GM13977 (cell line): ENCODE results near the gene MTHFR.

Experiments used
- DNase-seq: peaks from one replicate; pipeline ENCODE4 v3.0.0; 2012; ENCODE audit warnings: low spot score
- in situ Hi-C: fragments of 300-500 bp; cut with MboI; formaldehyde crosslinking; loops from one replicate; pipeline ENCODE4 v1.12.0; 2022; ENCODE audit warnings: low sequenced_read_pairs, low pct_unique_long_range_greater_than_20kb, mixed read lengths, inconsistent platforms; ENCODE audit not compliant: unreplicated experiment
- TF ChIP-seq, protein P1 (sequence below): IDR thresholded peaks from 2 replicates; pipeline ENCODE4 v1.5.1; 2012; ENCODE audit warnings: mild to moderate bottlenecking, control low read depth; ENCODE audit not compliant: insufficient read depth; ENCODE audit errors: extremely low read depth, missing control alignments

Gene MTHFR

DNA sequence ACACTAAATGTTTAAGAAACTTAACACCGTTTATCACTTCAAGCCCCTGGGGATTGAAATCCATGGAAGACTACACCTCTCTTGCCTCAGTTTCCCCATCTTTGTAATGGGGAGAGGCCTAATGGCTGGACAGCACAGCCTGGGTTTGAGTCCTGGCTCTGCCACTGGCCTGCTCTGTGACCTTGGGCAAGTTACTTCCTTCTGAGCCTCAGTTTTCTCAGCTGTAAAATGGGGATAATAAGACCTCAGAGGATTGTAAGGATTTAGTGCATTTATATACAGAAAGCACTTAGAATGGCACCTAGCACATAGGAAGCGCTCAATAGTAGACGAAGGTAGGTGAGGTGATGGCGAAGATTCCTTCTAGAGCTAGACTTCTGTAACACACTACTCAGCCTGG lies 64.3 kb downstream of the MTHFR start:
- TF ChIP-seq, protein P1, sequence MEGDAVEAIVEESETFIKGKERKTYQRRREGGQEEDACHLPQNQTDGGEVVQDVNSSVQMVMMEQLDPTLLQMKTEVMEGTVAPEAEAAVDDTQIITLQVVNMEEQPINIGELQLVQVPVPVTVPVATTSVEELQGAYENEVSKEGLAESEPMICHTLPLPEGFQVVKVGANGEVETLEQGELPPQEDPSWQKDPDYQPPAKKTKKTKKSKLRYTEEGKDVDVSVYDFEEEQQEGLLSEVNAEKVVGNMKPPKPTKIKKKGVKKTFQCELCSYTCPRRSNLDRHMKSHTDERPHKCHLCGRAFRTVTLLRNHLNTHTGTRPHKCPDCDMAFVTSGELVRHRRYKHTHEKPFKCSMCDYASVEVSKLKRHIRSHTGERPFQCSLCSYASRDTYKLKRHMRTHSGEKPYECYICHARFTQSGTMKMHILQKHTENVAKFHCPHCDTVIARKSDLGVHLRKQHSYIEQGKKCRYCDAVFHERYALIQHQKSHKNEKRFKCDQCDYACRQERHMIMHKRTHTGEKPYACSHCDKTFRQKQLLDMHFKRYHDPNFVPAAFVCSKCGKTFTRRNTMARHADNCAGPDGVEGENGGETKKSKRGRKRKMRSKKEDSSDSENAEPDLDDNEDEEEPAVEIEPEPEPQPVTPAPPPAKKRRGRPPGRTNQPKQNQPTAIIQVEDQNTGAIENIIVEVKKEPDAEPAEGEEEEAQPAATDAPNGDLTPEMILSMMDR = no peak
- no peak for DNase-seq
- in situ Hi-C loops = no loop called here

DNA sequence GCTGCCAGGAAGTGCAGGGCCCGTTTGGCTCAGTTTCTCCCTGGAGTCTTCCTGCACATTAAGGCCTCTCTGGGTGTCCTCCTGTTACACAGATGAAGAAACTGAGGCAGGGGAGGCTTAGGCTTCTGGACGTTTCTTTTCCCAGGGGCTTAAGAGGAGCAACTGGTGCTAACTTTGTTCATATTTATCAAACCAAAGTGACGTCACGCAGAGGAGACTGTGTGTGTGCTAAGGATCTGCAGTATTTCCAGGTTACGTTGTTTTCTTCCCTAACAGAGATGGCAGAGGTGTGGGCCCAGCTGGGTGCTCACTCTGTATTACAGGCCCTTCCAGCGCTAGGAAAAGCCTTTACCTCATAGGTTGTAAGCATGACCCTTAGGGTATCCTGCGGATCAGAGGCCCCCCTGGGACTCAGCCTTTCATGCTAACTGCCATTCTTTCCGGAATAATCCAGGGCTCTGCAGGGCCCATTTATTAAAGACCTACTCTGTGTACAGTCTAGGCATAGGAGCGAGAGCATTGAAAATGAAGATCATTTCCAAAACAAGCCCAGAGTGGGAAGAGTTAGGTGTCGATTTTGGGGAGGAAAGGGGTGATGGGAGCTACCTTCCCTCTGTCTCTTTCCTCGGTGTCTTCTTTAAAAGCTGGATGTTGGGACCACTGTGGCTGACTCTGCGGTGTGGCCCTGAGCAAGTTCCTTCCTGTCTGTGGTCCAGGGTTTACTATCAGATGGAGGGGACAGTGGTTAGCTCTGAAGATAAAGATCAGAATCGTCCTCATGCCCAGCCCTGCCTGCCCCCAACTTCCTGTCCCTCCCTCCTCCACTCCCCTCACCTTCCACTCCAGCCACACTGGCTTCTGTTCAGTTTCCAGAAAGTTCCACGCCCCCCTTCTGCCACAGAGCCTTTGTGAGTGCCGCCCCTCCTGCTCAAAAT lies 65.2 kb downstream of the MTHFR start:
- no peak for DNase-seq
- in situ Hi-C loops = no loop called here
- TF ChIP-seq, protein P1 = no peak

DNA sequence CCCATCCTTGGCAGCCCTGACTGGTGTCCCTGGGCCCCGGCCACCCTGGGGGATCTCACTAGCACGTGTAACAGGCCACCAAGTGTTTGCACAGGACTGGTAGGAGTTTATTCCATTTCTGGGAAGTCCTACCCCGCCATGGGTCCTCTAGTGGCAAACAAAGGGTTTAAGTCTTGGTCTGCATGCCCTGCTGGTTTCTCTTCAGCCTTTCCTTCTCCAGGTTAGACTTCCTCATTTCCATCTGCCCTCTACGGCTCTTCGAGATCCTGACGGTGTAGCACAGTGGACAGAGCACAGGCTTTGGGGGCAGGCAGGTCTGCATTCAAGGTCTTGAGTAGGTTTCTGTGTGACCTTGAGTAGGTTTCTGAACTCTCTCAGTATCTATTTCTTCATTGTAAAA lies 67.0 kb downstream of the MTHFR start:
- TF ChIP-seq, protein P1 = no peak
- in situ Hi-C loops = no loop called here
- DNase-seq = no peak

DNA sequence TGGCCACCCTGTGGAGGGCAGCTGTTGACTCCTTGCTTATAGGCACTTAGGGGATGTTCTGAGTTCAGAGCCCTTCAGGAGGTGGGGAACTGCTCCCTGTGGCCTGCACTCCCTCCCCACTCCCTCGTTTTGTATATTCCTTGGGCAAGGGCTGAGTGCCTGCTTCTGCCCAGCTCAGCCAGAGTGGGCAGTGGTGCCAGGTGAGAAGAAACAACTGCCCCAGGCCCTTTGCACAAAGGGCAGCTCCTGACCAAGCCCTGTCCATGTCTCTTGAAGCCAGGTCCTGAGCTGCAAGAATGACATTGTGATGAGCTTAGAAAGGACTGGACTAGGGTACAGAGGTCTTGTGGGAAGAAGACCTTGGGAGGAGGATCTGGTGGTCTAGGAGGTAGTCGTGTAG lies 67.7 kb downstream of the MTHFR start:
- no peak for DNase-seq
- in situ Hi-C loops = no loop called here
- TF ChIP-seq, protein P1 = no peak

DNA sequence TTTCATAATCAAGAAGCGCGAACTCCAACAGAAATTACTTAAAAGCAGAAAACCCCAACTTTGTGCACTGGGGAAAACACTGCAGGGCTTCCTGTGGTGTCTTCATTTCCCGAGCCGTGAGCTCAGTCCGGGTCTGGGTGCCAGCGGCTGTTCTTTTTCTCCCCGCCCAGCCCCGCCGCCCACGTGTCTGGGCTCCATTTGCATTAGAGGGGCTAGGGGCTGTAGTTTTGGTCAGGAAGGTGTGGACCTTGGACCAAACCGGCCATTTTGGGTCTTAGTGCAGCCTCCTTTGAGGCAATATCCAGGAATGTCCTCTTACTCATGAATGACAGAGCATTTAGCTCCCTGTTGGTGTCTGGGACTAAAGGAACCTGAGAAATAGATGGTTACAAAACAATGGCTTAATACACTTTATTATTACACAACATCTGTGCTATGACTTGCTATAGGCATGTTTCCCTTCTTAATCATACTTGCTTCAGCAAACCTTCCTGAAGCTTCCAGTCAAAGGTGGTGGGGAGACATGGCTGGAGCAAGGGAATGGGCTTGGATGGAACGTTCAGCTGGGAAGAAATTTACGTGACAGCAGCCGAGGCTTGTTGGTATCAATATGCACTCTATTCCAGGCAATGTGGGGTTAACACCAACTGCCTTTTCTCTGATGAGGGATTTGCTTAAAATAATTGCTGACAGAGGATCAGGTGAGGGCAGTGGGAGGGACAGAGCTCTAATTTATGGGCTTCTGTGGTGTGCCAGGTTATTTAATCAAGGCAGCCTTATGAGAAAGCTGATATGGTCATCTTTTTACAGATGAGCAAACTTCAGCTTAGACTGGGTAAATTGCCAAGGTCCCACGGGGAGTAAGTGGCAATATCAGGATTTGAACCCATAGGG lies 68.8 kb downstream of the MTHFR start:
- peak; percentile 65 for DNase-seq
- in situ Hi-C loops = no loop called here
- TF ChIP-seq, protein P1 = no peak

DNA sequence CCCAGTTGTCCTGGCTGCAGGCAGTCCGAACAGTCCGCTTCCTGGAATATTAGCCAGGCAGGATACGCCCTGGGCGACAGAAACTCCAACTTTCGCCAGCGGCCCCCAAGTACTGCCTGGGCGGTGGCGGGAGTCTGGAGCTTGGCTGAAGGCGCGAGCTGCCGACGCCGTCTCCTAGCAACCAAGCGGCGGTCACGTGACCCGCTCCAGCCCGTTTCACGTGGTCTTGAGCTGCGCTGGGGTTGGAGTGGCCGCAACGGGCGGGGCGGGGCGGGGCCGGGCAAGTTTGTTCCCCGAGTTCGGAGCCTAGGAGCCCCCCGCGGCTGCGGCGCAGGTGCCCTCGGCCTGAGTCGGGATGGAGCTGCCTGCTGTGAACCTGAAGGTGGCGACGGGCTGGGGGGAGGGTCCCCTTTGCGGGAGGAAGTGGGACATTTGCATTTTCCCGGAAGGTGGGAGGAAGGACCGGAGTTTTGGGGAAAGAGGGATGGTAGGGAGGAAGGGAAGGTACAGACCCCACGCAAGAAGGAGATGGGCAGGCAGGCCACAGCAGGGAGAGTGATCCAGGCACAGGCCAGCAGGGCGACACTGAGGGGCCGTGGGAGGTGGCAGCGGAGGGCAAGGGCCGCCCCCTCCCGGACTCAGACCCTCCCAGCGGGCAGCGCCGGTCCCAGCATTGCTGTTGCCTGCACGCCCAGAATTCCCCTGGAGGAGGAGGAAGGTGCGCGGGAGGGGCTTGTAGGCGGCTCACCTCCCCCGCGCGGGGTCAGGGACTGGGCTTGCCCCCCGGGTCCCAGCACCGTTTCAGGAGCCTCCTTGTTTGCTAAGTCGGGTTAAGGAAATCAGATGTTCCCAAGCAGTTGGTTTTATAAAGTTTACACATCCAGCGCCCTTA lies 69.7 kb downstream of the MTHFR start, which contains the start of gene AGTRAP:
Gene AGTRAP, plus strand, starts transcription at position 283 of the 892 bp plus-strand sequence. Its CDS starts 73 bp downstream, at position 356.
- TF ChIP-seq, protein P1 = no peak
- in situ Hi-C loops = no loop called here
- peak; percentile 92 for DNase-seq
